Thymus (tissue), 11 donors: ENCODE results near the gene GALNT16. TPM values are rescaled to one million over a fixed set of nuclear protein-coding genes. Genes with fewer than 3 reads are reported as not detected.
A peak's percentile ranks its signal among the peaks of the same experiment; 100 is the strongest.

ENCODE experiments used
- DNase-seq, 9 donors: peaks; one replicate each; pipeline ENCODE4 v3.0.0-alpha.2; 2013; ENCODE audit warnings: low spot score in 9 of 9, low read depth in 6 of 9, missing footprints in 1 of 9
- H3K27ac ChIP-seq, 2 donors: one replicate each; pipeline ENCODE4 v1.5.1; 2013; ENCODE audit warnings: control low read depth in 1 of 2, low read depth in 1 of 2, low read length in 1 of 2, mild to moderate bottlenecking in 1 of 2, moderate library complexity in 1 of 2
- H3K27me3 ChIP-seq, 2 donors: one replicate each; pipeline ENCODE4 v1.5.1; 2013; ENCODE audit warnings: low read length in 1 of 2; ENCODE audit not compliant: control insufficient read depth in 2 of 2, insufficient read depth in 1 of 2
- H3K36me3 ChIP-seq, 2 donors: one replicate each; pipeline ENCODE4 v1.5.1; 2013; ENCODE audit warnings: low read length in 1 of 2, mild to moderate bottlenecking in 1 of 2, moderate library complexity in 1 of 2; ENCODE audit not compliant: control insufficient read depth in 2 of 2, insufficient read depth in 2 of 2
- H3K4me1 ChIP-seq, 2 donors: one replicate each; pipeline ENCODE4 v1.5.1; 2013; ENCODE audit warnings: low read length in 2 of 2; ENCODE audit not compliant: control insufficient read depth in 2 of 2, insufficient read depth in 2 of 2
- H3K4me3 ChIP-seq, 2 donors: one replicate each; pipeline ENCODE4 v1.5.1; 2013; ENCODE audit warnings: low read length in 2 of 2, control low read depth in 1 of 2, mild to moderate bottlenecking in 1 of 2
- H3K9me3 ChIP-seq, 2 donors: one replicate each; pipeline ENCODE4 v1.5.1; 2013; ENCODE audit warnings: low read length in 1 of 2, mild to moderate bottlenecking in 1 of 2; ENCODE audit not compliant: control insufficient read depth in 2 of 2, insufficient read depth in 1 of 2
- WGBS: extraction: QIAGEN DNeasy Blood & Tissue Kit; methylation state at CpG from one replicate; pipeline ENCODE4 v1.1.7; 2013; 5-methylcytosine and 5-hydroxymethylcytosine counted together
- polyA plus RNA-seq: library from polyadenylated mRNA; stranded (reverse); fragments of 200-250 nt; gene quantifications from one replicate; pipeline ENCODE4 v1.2.3, GENCODE V29; 2013
- total RNA-seq: library from RNA; stranded (reverse); fragments of 120-200 nt; gene quantifications from one replicate; pipeline ENCODE4 v1.2.4, GENCODE V29; 2013
- donor health status: healthy.

The GALNT16 gene
- total and polyA plus RNA-seq, 2 donors, result 0.76 to 0.91 TPM

DNA sequence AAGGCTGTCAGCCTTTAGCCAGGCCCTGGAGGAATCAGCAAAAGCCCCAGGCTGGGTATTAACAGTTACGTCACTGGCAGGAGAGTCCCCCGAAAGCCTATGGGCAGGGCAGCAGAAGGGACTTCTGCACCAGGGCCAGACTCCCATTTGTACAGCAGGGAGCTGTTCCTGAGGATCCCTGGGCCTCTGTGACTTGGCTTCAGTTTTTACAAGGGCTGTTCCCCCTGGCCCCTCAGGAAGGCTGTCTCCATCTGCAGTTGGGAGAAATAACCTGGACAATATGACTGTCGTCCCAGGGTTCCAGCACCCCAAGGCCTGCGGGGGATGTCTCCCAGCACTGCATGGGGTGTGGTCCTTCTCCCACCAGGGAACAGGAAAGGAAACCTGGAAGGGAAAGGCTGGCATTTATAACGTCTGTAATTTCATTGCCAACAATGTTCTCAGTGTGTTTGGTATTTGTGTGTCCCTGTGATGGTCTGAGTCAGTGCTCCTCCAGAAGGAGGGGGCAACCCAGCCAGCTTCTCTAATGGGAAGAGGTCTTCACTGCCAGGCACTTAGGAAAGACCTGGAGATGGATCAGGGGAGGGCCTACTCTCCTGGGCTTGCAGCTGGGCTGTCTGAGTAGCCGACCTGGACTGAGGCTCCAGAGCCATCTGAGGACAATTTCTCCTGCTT is 95.8 kb downstream of the GALNT16 start:
- Histone ChIP-seq H3K36me3 (no peaks in the 10 kb centered on the region), H3K4me1 (peaks cover 5 to 21% of the 10 kb centered on the region in 2 donors), H3K9me3 (no peaks in the 10 kb centered on the region), H3K4me3 (no peak overlapping the region), H3K27ac (peak overlapping the region in 1 of 2 donors; percentile 11), H3K27me3 (no peaks in the 10 kb centered on the region)
- no peak for DNase-seq
- 86% methylated on average over 6 of the region's 6 CpGs for WGBS

DNA sequence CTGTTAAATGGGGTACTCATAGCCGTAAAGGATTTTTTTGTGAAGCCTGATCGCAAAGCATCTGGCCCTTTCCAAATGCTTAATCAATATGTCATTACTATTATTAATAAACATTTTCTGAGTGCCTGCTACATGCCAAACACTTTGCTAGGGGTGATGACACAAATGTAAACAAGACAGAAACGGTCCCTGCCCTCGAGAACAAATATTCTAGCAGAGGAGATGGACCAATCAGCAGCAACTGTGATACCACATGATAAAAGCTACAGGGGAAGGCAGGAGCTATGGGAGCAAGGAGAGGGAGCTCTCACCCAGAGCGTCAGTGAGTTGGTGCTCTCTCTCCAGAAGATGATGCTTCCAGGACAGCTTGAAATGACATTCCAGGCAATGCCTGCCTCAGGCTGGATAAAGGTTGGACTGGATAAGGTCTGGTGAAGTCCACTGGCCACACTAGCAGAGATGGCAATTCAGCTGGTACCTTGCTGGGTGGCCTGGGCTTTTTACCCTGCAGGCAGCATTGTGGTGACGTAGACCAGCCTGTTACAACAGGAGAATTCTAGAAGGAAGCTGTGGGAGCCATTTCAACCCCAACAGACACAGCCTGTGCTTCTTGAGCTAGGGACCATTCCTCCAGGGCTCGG is 97.1 kb downstream of the GALNT16 start:
- Histone ChIP-seq H3K27me3 (no peaks in the 10 kb centered on the region), H3K4me3 (no peak overlapping the region), H3K4me1 (peaks cover 5 to 21% of the 10 kb centered on the region in 2 donors), H3K36me3 (no peaks in the 10 kb centered on the region), H3K9me3 (no peaks in the 10 kb centered on the region), H3K27ac (no peak overlapping the region)
- no peak for DNase-seq
- 96% methylated on average over 7 of the region's 7 CpGs for WGBS

GRCh38 chr14:69357544-69358200 is 97.7 kb downstream of the GALNT16 start:
- Histone ChIP-seq H3K27me3 (no peaks in the 10 kb centered on the region), H3K4me1 (peaks cover 5 to 21% of the 10 kb centered on the region in 2 donors), H3K4me3 (no peak overlapping the region), H3K27ac (no peak overlapping the region), H3K36me3 (no peaks in the 10 kb centered on the region), H3K9me3 (no peaks in the 10 kb centered on the region)
- DNase-seq, result no peak
- 94% methylated on average over 7 of the region's 7 CpGs for WGBS

DNA sequence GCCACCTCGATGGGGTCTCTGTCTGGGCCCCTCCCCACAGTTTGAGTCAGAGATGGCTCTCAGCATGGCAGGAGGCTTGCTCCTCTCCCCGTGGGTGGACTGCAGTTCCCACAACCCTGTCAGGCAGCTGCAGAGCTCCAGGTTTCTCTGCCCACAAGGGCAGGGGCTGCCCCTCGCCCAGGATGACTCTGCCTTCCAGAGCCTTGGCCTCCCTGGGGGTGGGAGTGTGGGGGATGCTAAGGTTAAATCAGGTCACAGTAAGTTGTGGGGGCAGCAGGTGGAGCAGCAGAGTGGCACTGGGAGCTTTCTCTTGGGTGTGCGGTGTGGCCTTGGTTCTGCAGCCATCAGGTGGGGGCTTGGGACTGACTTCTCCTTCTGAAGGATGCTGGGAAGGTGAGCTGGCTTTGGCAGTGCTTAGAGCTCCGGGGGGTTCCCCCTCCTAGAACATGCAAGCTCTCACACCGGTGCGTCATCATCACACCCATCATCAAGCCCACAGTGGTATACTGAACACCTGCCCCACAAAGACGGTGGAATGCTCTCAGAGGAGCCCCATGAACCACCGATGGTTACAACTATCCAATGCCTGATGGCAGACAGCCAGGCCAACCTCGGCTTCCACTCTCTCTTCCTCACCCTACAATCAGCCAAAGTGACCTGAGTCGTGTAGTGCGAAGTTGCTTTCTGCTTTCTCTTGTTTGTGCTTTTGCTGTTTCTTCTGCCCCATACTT is 98.4 kb downstream of the GALNT16 start:
- no peaks in the 10 kb centered on the region for H3K36me3 ChIP-seq
- no peaks in the 10 kb centered on the region for H3K9me3 ChIP-seq
- no peak overlapping the region for H3K4me3 ChIP-seq
- H3K27me3 ChIP-seq, result no peaks in the 10 kb centered on the region
- WGBS, result 67% methylated on average over 12 of the region's 12 CpGs
- no peak for DNase-seq
- no peak overlapping the region for H3K27ac ChIP-seq
- H3K4me1 ChIP-seq, result peaks cover 5 to 21% of the 10 kb centered on the region in 2 donors

GRCh38 chr14:69358966-69359365 is 99.0 kb downstream of the GALNT16 start:
- 93% methylated on average over 3 of the region's 3 CpGs for WGBS
- Histone ChIP-seq H3K4me1 (peaks cover 5 to 17% of the 10 kb centered on the region in 2 donors), H3K27ac (no peak overlapping the region), H3K27me3 (no peaks in the 10 kb centered on the region), H3K36me3 (no peaks in the 10 kb centered on the region), H3K9me3 (no peaks in the 10 kb centered on the region), H3K4me3 (no peak overlapping the region)
- DNase-seq, result no peak

- Histone ChIP-seq H3K36me3 (no peaks in the 10 kb centered on the region), H3K4me1 (peaks cover 0 to 2% of the 10 kb centered on the region in 2 donors), H3K27me3 (no peaks in the 10 kb centered on the region), H3K4me3 (no peak overlapping the region), H3K9me3 (no peaks in the 10 kb centered on the region), H3K27ac (no peak overlapping the region)
- no peak for DNase-seq
- 73% methylated on average over 7 of the region's 7 CpGs for WGBS
Observed at GRCh38 chr14:69360438-69361108, 100.6 kb downstream of the GALNT16 start.

DNA sequence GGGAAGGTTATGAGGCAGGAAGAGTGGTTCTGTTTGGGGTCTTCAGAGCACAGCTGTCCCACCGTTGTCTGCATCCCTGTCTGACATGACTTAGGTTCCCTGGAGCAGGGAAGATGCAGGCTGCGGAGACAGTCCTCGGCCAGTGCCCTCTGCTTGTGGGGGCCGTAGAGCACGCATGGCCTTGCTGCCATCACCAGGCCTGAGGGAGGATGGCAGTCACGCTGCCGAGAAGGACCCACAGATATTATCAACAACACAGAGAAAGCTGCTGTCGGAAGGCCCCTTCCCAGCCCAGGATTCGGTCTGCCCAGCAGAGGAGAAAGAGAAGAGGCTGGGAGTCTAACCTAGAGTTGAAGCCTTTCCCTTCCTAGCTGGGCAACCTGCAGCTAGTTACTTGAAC is 103.1 kb downstream of the GALNT16 start:
- DNase-seq, result no peak
- no peaks in the 10 kb centered on the region for H3K27me3 ChIP-seq
- H3K9me3 ChIP-seq, result no peaks in the 10 kb centered on the region
- no peaks in the 10 kb centered on the region for H3K4me1 ChIP-seq
- 87% methylated on average over 9 of the region's 9 CpGs for WGBS
- no peaks in the 10 kb centered on the region for H3K36me3 ChIP-seq
- no peak overlapping the region for H3K4me3 ChIP-seq
- H3K27ac ChIP-seq, result no peak overlapping the region

DNA sequence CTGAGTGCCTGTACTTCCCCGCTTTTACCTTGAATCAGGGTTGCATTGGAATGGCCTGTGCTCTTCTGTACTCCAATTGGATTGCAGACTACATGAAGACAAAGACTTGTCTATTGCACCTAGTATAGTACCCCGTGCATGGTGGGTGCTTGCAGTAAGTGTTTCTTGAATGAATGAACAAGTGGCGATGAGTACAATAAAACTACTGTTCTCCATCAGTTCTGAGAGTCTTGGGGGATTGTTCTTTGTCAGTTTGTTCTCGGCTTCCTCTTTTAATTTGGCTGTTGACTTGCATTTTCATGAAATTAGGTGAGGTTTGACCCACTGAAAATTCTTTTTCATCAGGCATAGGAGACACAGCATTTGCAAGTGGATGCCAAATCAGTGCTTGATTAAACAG is 104.0 kb downstream of the GALNT16 start:
- no peak for DNase-seq
- Histone ChIP-seq H3K36me3 (no peaks in the 10 kb centered on the region), H3K27me3 (no peaks in the 10 kb centered on the region), H3K9me3 (no peaks in the 10 kb centered on the region), H3K27ac (no peak overlapping the region), H3K4me3 (no peak overlapping the region), H3K4me1 (no peaks in the 10 kb centered on the region)
- 95% methylated on average over 4 of the region's 4 CpGs for WGBS
